Measurements from ENCODE around the gene TARBP1. TPM values are rescaled to one million over a fixed set of nuclear protein-coding genes. Genes with fewer than 3 reads are reported as not detected.

The TARBP1 gene
- total RNA-seq, 1 experiment from 2014 or later: 38.1 TPM

DNA sequence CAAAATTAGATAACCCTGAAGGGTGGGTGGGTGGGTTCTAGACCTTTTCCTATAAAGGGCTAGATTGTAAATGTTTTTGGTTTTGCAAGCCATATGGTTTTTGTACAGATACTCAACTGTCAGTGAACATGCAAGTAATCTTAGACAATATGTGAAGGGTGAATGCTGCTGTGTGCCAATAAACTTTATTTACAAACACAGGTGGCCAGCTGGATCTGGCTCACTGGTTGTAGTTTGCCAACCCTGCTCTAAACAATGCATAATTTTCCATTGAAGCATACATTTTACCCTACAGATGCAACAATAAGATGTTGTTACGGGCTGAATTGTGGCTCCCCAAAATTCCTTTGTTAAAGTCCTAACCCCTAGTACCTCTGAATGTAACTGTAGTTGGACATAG lies 18.6 kb upstream of the TARBP1 start:
- Mint-ChIP-seq H3K27ac (ENCODE audit: unreplicated experiment) (no peak overlapping the region), H3K4me3 (ENCODE audit: low read depth, unreplicated experiment) (no peak overlapping the region), H3K4me1 (ENCODE audit: low read depth, unreplicated experiment) (peaks cover 83% of the 10 kb centered on the region), H3K27me3 (ENCODE audit: unreplicated experiment) (no peaks in the 10 kb centered on the region), H3K9me3 (ENCODE audit: low read depth, unreplicated experiment) (no peaks in the 10 kb centered on the region), H3K36me3 (ENCODE audit: insufficient read depth, unreplicated experiment) (peaks cover 14% of the 10 kb centered on the region)
- CTCF ChIA-PET: interaction anchor here (0.8 to 2.1 kb wide), 2 partner anchors 10 to 596 kb away, joined by 3 to 25 read pairs; no protein-coding TSS in a partner anchor
- no peak for DNase-seq
- intact Hi-C loops (cut with micrococcal nuclease; ENCODE audit: unreplicated experiment): loop anchor here (5.0 kb wide), 2 partner anchors 325 to 370 kb away; no protein-coding TSS in a partner anchor
- no peak for TF ChIP-seq CTCF (IDR thresholded peaks at IDR 0.05; ENCODE audit: unreplicated experiment)
- no TSS peak for BruUV-seq (replicated peaks)

GRCh38 chr1:234495231-234495990 lies 16.4 kb upstream of the TARBP1 start:
- peak; percentile 54 for DNase-seq
- TF ChIP-seq CTCF (IDR thresholded peaks at IDR 0.05; ENCODE audit: unreplicated experiment): no peak
- peaks cover 7% of the 10 kb centered on the region for H3K36me3 Mint-ChIP-seq (ENCODE audit: insufficient read depth, unreplicated experiment)
- no TSS peak for BruUV-seq (replicated peaks)
- H3K27ac Mint-ChIP-seq (ENCODE audit: unreplicated experiment): peak overlapping the region; percentile 99
- H3K27me3 Mint-ChIP-seq (ENCODE audit: unreplicated experiment): no peaks in the 10 kb centered on the region
- no peaks in the 10 kb centered on the region for H3K9me3 Mint-ChIP-seq (ENCODE audit: low read depth, unreplicated experiment)
- peak overlapping the region; percentile 66 for H3K4me3 Mint-ChIP-seq (ENCODE audit: low read depth, unreplicated experiment)
- intact Hi-C loops (cut with micrococcal nuclease; ENCODE audit: unreplicated experiment): loop anchor here (5.0 kb wide), 2 partner anchors 327 to 372 kb away; no protein-coding TSS in a partner anchor
- peaks cover 68% of the 10 kb centered on the region for H3K4me1 Mint-ChIP-seq (ENCODE audit: low read depth, unreplicated experiment)
- CTCF ChIA-PET: interaction anchor here (0.6 to 1.7 kb wide), 14 partner anchors 8 to 1010 kb away, joined by 3 to 14 read pairs (median 3); partner anchors contain the start of gene RBM34

DNA sequence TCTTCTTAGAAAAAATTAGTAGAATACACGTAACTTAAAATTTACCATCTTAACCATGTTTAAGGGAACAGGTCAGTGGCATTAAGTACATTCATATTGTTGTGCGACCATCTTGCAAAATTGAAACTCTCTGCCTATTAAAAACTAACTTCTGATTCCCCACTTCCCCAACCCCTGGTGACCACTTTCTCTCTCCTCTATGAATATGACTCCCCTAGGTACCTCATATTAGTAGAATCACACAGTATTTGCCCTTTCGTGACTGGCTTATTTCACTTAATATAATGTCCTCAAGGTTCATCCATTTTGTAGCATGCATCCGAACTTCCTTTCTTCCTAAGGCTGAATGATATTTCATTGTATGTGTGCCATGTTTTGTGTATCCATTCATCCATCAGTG lies 15.1 kb upstream of the TARBP1 start:
- H3K27ac Mint-ChIP-seq (ENCODE audit: unreplicated experiment): peak overlapping the region; percentile 99
- TF ChIP-seq CTCF (IDR thresholded peaks at IDR 0.05; ENCODE audit: unreplicated experiment): no peak
- CTCF ChIA-PET: no interaction called here
- DNase-seq: no peak
- no TSS peak for BruUV-seq (replicated peaks)
- intact Hi-C loops (cut with micrococcal nuclease; ENCODE audit: unreplicated experiment): no loop called here
- peak overlapping the region; percentile 66 for H3K4me3 Mint-ChIP-seq (ENCODE audit: low read depth, unreplicated experiment)
- no peaks in the 10 kb centered on the region for H3K27me3 Mint-ChIP-seq (ENCODE audit: unreplicated experiment)
- H3K4me1 Mint-ChIP-seq (ENCODE audit: low read depth, unreplicated experiment): peaks cover 62% of the 10 kb centered on the region
- H3K9me3 Mint-ChIP-seq (ENCODE audit: low read depth, unreplicated experiment): no peaks in the 10 kb centered on the region
- H3K36me3 Mint-ChIP-seq (ENCODE audit: insufficient read depth, unreplicated experiment): peaks cover 7% of the 10 kb centered on the region

DNA sequence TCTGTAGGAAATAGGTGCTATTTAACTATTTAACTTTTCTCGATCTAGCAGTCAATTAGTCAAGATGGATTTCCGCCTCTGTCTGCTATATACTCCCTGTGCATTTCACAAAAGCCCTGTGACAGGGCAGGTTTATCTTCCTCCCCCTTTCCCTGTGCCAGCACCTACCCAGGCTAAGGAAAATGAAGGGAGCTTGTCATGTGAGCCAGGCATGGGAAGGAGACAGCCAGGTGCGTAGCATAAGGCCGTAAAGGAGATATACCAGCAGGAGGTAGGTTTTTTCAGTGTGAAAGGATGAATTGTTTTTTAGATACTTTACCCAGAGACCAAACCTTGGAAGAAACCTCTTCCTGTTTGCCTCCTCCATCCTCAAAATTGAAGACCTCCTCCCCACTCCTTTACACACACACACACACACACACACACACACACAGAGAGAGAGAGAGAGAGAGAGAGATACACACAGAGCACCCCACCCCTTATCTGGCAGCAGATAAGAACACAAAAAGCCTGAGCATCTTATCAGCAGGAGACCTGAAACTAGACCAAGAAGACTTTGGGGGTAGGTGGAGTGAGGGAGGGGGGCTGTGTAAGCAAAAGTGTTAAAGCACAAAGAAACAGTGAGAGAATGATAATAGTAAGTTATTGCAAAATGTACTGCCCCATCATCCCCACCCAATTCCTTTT lies 12.0 kb upstream of the TARBP1 start:
- no TSS peak for BruUV-seq (replicated peaks)

More for the DNA sequence above, 12.0 kb upstream of the TARBP1 start:
- no peak for DNase-seq
- H3K36me3 Mint-ChIP-seq (ENCODE audit: insufficient read depth, unreplicated experiment): peaks cover 12% of the 10 kb centered on the region
- intact Hi-C loops (cut with micrococcal nuclease; ENCODE audit: unreplicated experiment): no loop called here
- no peaks in the 10 kb centered on the region for H3K27me3 Mint-ChIP-seq (ENCODE audit: unreplicated experiment)
- no peak overlapping the region for H3K4me3 Mint-ChIP-seq (ENCODE audit: low read depth, unreplicated experiment)
- peaks cover 58% of the 10 kb centered on the region for H3K4me1 Mint-ChIP-seq (ENCODE audit: low read depth, unreplicated experiment)
- TF ChIP-seq CTCF (IDR thresholded peaks at IDR 0.05; ENCODE audit: unreplicated experiment): no peak
- no peaks in the 10 kb centered on the region for H3K9me3 Mint-ChIP-seq (ENCODE audit: low read depth, unreplicated experiment)
- no peak overlapping the region for H3K27ac Mint-ChIP-seq (ENCODE audit: unreplicated experiment)
- CTCF ChIA-PET: no interaction called here
